Measurements from ENCODE around the gene PPIL4. TPM values are rescaled to one million over a fixed set of nuclear protein-coding genes. Genes with fewer than 3 reads are reported as not detected.

The PPIL4 gene
- total and polyA plus RNA-seq, 2 donors (not counting 3 experiments of a cell fraction or from before 2014, with no cell fraction given), result 2.2 to 27.8 TPM

DNA sequence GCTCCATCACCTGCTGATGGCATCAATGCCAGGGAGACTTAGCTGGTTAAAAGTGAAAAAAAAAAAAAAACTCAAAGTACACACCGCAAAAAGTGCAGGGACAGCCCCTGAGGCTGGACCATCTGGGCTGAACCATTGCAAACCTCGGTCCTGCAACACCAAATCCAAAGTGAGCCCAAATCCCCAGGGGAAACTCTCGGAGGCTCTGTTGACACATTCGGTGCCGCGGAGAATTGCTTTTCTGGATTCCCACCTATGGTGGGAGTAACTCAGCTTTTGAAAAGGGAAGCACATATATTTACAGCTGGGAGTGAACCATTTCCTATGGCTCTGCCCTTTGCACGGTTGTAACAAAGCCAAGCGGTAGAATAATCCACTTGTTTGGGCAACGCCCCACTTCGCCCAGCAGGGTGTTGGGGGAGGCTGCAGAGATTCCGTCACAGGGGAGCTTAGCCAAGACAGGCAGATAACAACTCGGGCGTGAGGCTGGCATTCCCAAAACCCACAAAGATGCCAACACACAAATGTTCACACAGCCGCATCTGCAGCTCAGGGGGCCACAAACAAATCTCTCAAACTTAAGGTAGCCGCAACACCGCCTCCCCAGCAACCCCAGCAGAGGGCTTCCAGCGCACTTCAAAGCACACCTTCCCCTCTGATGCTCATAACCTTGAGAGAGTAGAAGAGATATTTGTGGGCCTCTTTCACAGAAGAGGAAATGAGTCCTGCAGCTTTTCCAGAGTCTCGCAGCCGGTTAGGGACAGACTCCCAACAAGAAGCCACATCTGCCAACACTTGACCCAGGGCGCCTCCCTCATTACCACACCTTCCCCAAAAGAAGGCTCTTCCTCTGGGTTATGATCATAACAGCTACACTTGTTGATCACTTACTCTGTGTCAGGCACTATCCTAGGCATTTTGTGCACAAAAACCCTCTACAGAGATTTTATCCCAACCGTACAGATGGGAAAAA, 72.5 kb downstream of the PPIL4 start:
- FAIRE-seq, result no peak
- Histone ChIP-seq H2AFZ (ENCODE audit: low read depth, low read length) (no peak overlapping the region), H3K27ac (ENCODE audit: insufficient read depth, low read depth, low read length) (no peak overlapping the region), H4K20me1 (replicated peaks; ENCODE audit: control insufficient read depth, extremely low read depth, insufficient read depth, low read length) (no peaks in the 10 kb centered on the region), H3K79me2 (ENCODE audit: control insufficient read depth, insufficient read depth, low read length) (no peaks in the 10 kb centered on the region), H3K4me1 (ENCODE audit: control insufficient read depth, extremely low read depth, insufficient read depth, low read length) (no peaks in the 10 kb centered on the region), H3K27me3 (ENCODE audit: control insufficient read depth in 2 of 2, insufficient read depth in 2 of 2, low read length in 2 of 2) (peaks cover 10 to 21% of the 10 kb centered on the region in 2 experiments), H3K9me3 (replicated peaks; ENCODE audit: control insufficient read depth, insufficient read depth, low read length) (no peaks in the 10 kb centered on the region), H3K4me3 (replicated peaks in 1 of 3; ENCODE audit: insufficient read depth in 1 of 3, low read depth in 1 of 3, low read length in 3 of 3) (no peak overlapping the region), H3K4me2 (ENCODE audit: insufficient read depth, low read length) (no peak overlapping the region), H3K36me3 (ENCODE audit: control insufficient read depth in 2 of 2, extremely low read depth in 1 of 2, insufficient read depth in 2 of 2, low read length in 2 of 2) (no peaks in the 10 kb centered on the region), H3K9ac (replicated peaks; ENCODE audit: extremely low read depth, insufficient read depth, low read length) (no peak overlapping the region), H3K9me1 (replicated peaks; ENCODE audit: control insufficient read depth, extremely low read depth, insufficient read depth, low read length) (no peaks in the 10 kb centered on the region)
- POLR2A ChIA-PET, result interaction anchor here (0.5 kb wide), 1 partner anchor 17 kb away, joined by 4 read pairs; no protein-coding TSS in a partner anchor
- DNase-seq (ENCODE audit: low read depth, low spot score), result no peak
- intact Hi-C loops (cut with micrococcal nuclease), result no loop called here
- no TSS peak for BruUV-seq (replicated peaks)
- TF ChIP-seq POLR2A (IDR thresholded peaks at IDR 0.05; ENCODE audit: low read depth, low read length) (no peak), FOS (IDR thresholded peaks at IDR 0.05; ENCODE audit: borderline replicate concordance, insufficient read depth, low read length) (no peak)
- TF ChIP-seq, protein P1, sequence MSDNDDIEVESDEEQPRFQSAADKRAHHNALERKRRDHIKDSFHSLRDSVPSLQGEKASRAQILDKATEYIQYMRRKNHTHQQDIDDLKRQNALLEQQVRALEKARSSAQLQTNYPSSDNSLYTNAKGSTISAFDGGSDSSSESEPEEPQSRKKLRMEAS (IDR thresholded peaks at IDR 0.05; ENCODE audit: insufficient read depth, insufficient read length), result no peak
- CTCF ChIA-PET, result interaction anchor here (1.2 to 1.9 kb wide), 5 partner anchors 8 to 42 kb away, joined by 3 to 4 read pairs (median 3); no protein-coding TSS in a partner anchor
- dilution Hi-C loops (cut with MboI; ENCODE audit: extremely low pct_ligation_motif_present, low sequenced_read_pairs), result no loop called here

DNA sequence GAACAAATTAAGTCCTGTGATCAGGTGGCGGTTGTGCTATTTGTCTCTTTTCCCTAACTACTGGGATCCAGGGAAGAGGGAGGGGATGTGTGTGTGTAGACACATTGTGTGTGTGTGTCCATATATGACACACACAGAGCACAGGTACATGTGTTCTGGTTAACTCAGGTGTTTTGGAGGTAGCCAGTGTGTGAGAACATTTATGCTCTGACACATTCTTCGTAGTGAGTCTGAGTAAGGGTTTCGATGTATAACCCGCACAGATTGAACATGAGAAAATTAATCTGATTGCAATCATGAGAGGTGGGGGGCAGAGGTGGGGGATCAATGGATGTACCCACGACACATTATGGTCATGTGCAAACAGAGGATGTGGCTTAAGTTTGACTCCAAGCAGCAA, 73.6 kb downstream of the PPIL4 start:
- dilution Hi-C loops (cut with MboI; ENCODE audit: extremely low pct_ligation_motif_present, low sequenced_read_pairs) (no loop called here), intact Hi-C loops (cut with micrococcal nuclease) (no loop called here)
- Histone ChIP-seq H3K27ac (ENCODE audit: insufficient read depth, low read depth, low read length) (no peak overlapping the region), H3K4me1 (ENCODE audit: control insufficient read depth, extremely low read depth, insufficient read depth, low read length) (no peaks in the 10 kb centered on the region), H3K36me3 (ENCODE audit: control insufficient read depth in 2 of 2, extremely low read depth in 1 of 2, insufficient read depth in 2 of 2, low read length in 2 of 2) (no peaks in the 10 kb centered on the region), H3K9me3 (replicated peaks; ENCODE audit: control insufficient read depth, insufficient read depth, low read length) (no peaks in the 10 kb centered on the region), H3K27me3 (ENCODE audit: control insufficient read depth in 2 of 2, insufficient read depth in 2 of 2, low read length in 2 of 2) (peaks cover 10 to 21% of the 10 kb centered on the region in 2 experiments), H3K79me2 (ENCODE audit: control insufficient read depth, insufficient read depth, low read length) (no peaks in the 10 kb centered on the region), H3K4me3 (replicated peaks in 1 of 3; ENCODE audit: insufficient read depth in 1 of 3, low read depth in 1 of 3, low read length in 3 of 3) (no peak overlapping the region), H3K9ac (replicated peaks; ENCODE audit: extremely low read depth, insufficient read depth, low read length) (no peak overlapping the region), H4K20me1 (replicated peaks; ENCODE audit: control insufficient read depth, extremely low read depth, insufficient read depth, low read length) (no peaks in the 10 kb centered on the region), H3K9me1 (replicated peaks; ENCODE audit: control insufficient read depth, extremely low read depth, insufficient read depth, low read length) (no peaks in the 10 kb centered on the region), H3K4me2 (ENCODE audit: insufficient read depth, low read length) (no peak overlapping the region), H2AFZ (ENCODE audit: low read depth, low read length) (no peak overlapping the region)
- POLR2A ChIA-PET, result no interaction called here
- no peak for TF ChIP-seq MYC (IDR thresholded peaks at IDR 0.05; ENCODE audit: low read depth, low read length)
- TF ChIP-seq FOS (IDR thresholded peaks at IDR 0.05; ENCODE audit: borderline replicate concordance, insufficient read depth, low read length), result no peak
- no peak for TF ChIP-seq GATA2 (IDR thresholded peaks at IDR 0.05; ENCODE audit: insufficient read depth, insufficient read length, low read depth, low read length)
- no peak for TF ChIP-seq JUN (IDR thresholded peaks at IDR 0.05; ENCODE audit: borderline replicate concordance, insufficient read depth, insufficient read length, low read depth)
- no peak for TF ChIP-seq POLR2AphosphoS5 (IDR thresholded peaks at IDR 0.05; ENCODE audit: insufficient read depth, low read depth, low read length)
- TF ChIP-seq EZH2 (IDR thresholded peaks at IDR 0.05; ENCODE audit: borderline replicate concordance, low read depth, low read length, severe bottlenecking), result no peak
- TF ChIP-seq, protein P2, sequence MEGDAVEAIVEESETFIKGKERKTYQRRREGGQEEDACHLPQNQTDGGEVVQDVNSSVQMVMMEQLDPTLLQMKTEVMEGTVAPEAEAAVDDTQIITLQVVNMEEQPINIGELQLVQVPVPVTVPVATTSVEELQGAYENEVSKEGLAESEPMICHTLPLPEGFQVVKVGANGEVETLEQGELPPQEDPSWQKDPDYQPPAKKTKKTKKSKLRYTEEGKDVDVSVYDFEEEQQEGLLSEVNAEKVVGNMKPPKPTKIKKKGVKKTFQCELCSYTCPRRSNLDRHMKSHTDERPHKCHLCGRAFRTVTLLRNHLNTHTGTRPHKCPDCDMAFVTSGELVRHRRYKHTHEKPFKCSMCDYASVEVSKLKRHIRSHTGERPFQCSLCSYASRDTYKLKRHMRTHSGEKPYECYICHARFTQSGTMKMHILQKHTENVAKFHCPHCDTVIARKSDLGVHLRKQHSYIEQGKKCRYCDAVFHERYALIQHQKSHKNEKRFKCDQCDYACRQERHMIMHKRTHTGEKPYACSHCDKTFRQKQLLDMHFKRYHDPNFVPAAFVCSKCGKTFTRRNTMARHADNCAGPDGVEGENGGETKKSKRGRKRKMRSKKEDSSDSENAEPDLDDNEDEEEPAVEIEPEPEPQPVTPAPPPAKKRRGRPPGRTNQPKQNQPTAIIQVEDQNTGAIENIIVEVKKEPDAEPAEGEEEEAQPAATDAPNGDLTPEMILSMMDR (IDR thresholded peaks at IDR 0.05; ENCODE audit: extremely low read depth in 1 of 2, insufficient read depth in 1 of 2, low read depth in 1 of 2, low read length in 2 of 2), result no peak
- TF ChIP-seq POLR2A (IDR thresholded peaks at IDR 0.05; ENCODE audit: low read depth, low read length), result no peak
- TF ChIP-seq, protein P1 (IDR thresholded peaks at IDR 0.05; ENCODE audit: insufficient read depth, insufficient read length), result no peak
- no peak for DNase-seq (ENCODE audit: low read depth, low spot score)
- BruUV-seq (replicated peaks), result no TSS peak
- CTCF ChIA-PET, result no interaction called here
- FAIRE-seq, result no peak
